ENCODE data around the gene ITGA5. TPM values are rescaled to one million over a fixed set of nuclear protein-coding genes. Genes with fewer than 3 reads are reported as not detected.

Gene ITGA5
- total and polyA plus RNA-seq, 9 of the 15 experiments (the other 6 are each of a cell fraction or from before 2014, with no cell fraction given): 9.1 to 82.1 (median 47.4) TPM

- Histone ChIP-seq H3K27me3 (ENCODE audit: control insufficient read depth in 2 of 2, insufficient read depth in 2 of 2, low read length in 2 of 2) (no peaks in the 10 kb centered on the region), H4K20me1 (replicated peaks; ENCODE audit: control insufficient read depth, insufficient read depth, low read length) (no peaks in the 10 kb centered on the region), H2AFZ (ENCODE audit: low read depth, low read length) (peak overlapping the region; percentile 11; the same call in 1 of the 2 replicates), H3K4me1 (replicated peaks in 1 of 2; ENCODE audit: control insufficient read depth in 2 of 2, insufficient read depth in 2 of 2, low read length in 2 of 2) (peaks cover 38 to 50% of the 10 kb centered on the region in 2 experiments), H3K9me1 (ENCODE audit: control insufficient read depth, insufficient read depth, low read length) (no peaks in the 10 kb centered on the region), H3K4me3 (no peak overlapping the region), H3K79me2 (ENCODE audit: control insufficient read depth, insufficient read depth, low read length) (no peaks in the 10 kb centered on the region; the same call in 2 of the 3 replicates), H3K27ac (ENCODE audit: extremely low read depth, low read depth, low read length) (peak overlapping the region; percentile 58), H3K9ac (ENCODE audit: insufficient read depth in 1 of 2, low read depth in 2 of 2, low read length in 2 of 2) (peak overlapping the region; percentile 17 to 69; a peak in 3 of 4 replicates), H3K4me2 (ENCODE audit: insufficient read depth, low read length) (peak overlapping the region; percentile 51), H3K9me3 (replicated peaks; ENCODE audit: control insufficient read depth, insufficient read depth, low read depth, low read length) (no peaks in the 10 kb centered on the region), H3K36me3 (ENCODE audit: control insufficient read depth, insufficient read depth, low read length) (peaks cover 51% of the 10 kb centered on the region)
- 5% methylated on average over 18 of the region's 21 CpGs for WGBS (ENCODE audit: insufficient coverage, low coverage, missing lambda C conversion rate)
- ChIA-PET CTCF (ENCODE audit: low intra/inter-chr PET ratio) (no interaction called here), POLR2A (interaction anchor here (0.6 to 5.6 kb wide), 6 partner anchors 15 to 72 kb away, joined by 3 to 43 read pairs (median 4); partner anchors contain the start of gene HNRNPA1)
- in situ Hi-C loops (cut with MboI) (no loop called here), intact Hi-C loops (cut with micrococcal nuclease) (no loop called here)
- FAIRE-seq (peak; percentile 91), ATAC-seq (peak; percentile 80), DNase-seq (ENCODE audit: extremely low read depth in 1 of 4, low spot score in 3 of 4) (peak; percentile 40 to 90 (median 62))
- BruUV-seq (replicated peaks): no TSS peak
- TF ChIP-seq ZNF696 (CRISPR knock-in tag; conservative IDR thresholded peaks at IDR 0.05) (no peak), ATF2 (CRISPR knock-in tag; IDR thresholded peaks at IDR 0.05) (no peak), HMGN3 (IDR thresholded peaks at IDR 0.05; ENCODE audit: borderline replicate concordance, extremely low read depth, insufficient read length, low read depth, low read length) (no peak), NR2C2 (CRISPR knock-in tag; IDR thresholded peaks at IDR 0.05) (no peak), NR2C2 (tag; IDR thresholded peaks at IDR 0.05) (no peak), TAF9B (IDR thresholded peaks at IDR 0.05; ENCODE audit: partially characterized antibody) (no peak), MTF1 (CRISPR knock-in tag; IDR thresholded peaks at IDR 0.05; ENCODE audit: borderline replicate concordance) (no peak), UBTF (IDR thresholded peaks at IDR 0.05; ENCODE audit: borderline replicate concordance in 1 of 2, low read depth in 2 of 2, low read length in 2 of 2) (peak; percentile 54 to 76; a peak in 1 of 4 replicates), ZBTB34 (CRISPR knock-in tag; IDR thresholded peaks at IDR 0.05) (no peak), NFRKB (IDR thresholded peaks at IDR 0.05; ENCODE audit: low read depth) (no peak), MAFG (tag; conservative IDR thresholded peaks at IDR 0.05) (no peak), ZBTB12 (CRISPR knock-in tag; IDR thresholded peaks at IDR 0.05) (no peak), GABPA (tag; conservative IDR thresholded peaks at IDR 0.05; ENCODE audit: low read depth) (0 out of 2 replicates have a peak, but pooled peaks have one; percentile 29), VEZF1 (CRISPR knock-in tag; IDR thresholded peaks at IDR 0.05) (peak; percentile 53)
These were observed 67.0 kb downstream of the ITGA5 start for GRCh38 chr12:54352022-54352531.
